ENCODE measurements around the gene PCDH15.

- TF ChIP-seq CTCF (conservative IDR thresholded peaks at IDR 0.05; ENCODE audit: low read depth in 2 of 2) (no peak), EZH2 (IDR thresholded peaks at IDR 0.05; ENCODE audit: low read depth, unreplicated experiment) (no peak), EZH2phosphoT487 (IDR thresholded peaks at IDR 0.05; ENCODE audit: unreplicated experiment) (no peak), REST (IDR thresholded peaks at IDR 0.05; ENCODE audit: unreplicated experiment) (no peak), POLR2AphosphoS5 (IDR thresholded peaks at IDR 0.05; ENCODE audit: low read depth) (no peak), JUNB (IDR thresholded peaks at IDR 0.05; ENCODE audit: unreplicated experiment) (no peak), NANOG (IDR thresholded peaks at IDR 0.05; ENCODE audit: borderline replicate concordance) (no peak), STAT1 (IDR thresholded peaks at IDR 0.05; ENCODE audit: unreplicated experiment) (no peak), ETS1 (IDR thresholded peaks at IDR 0.05) (no peak), CREB1 (CRISPR knock-in tag; IDR thresholded peaks at IDR 0.05; ENCODE audit: low read depth) (no peak), ZNF331 (CRISPR knock-in tag; IDR thresholded peaks at IDR 0.05; ENCODE audit: low read depth) (no peak), ZNF114 (CRISPR knock-in tag; IDR thresholded peaks at IDR 0.05) (no peak)
These were observed 150.5 kb downstream of the PCDH15 start for GRCh38 chr10:54650547-54650946.
